Measurements from ENCODE around the gene PHACTR3.

PHACTR3 gene

DNA sequence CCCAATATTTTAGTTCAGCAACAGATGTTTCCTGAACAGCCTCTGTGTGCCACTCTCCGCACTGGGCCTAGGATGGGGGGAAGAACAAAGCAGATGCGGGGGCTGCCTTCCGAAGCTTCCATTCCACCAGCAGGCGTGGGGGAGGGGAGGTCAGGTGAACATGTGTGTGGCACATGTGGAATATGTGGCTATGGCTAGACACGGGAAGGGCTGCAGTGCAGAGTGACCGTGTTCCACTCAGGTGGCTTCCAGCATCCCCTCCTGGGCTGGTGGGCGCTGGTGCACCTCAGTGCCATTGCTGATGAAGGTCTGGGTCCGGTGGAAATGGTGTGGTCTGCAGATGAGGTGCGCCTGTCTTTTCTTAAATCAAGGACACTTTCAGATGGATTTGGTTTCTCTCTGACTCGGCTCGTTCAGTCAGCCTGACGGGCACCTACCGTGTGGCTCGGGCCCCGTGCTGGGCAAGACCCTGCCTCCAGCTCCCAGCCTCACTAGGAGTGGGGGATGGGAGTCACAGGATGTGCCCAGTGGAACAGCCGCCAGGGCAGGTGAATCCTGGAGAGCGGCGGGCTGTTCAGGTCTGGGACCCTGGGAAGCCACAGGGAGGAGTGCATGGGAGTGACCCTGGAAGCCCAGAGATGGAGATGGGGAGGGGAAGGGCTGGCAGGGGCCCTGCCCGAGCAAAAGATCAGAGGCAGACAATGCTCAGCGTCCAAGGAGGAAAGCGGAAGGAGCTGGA, 218.1 kb downstream of the PHACTR3 start:
- DNase-seq = no peak

DNA sequence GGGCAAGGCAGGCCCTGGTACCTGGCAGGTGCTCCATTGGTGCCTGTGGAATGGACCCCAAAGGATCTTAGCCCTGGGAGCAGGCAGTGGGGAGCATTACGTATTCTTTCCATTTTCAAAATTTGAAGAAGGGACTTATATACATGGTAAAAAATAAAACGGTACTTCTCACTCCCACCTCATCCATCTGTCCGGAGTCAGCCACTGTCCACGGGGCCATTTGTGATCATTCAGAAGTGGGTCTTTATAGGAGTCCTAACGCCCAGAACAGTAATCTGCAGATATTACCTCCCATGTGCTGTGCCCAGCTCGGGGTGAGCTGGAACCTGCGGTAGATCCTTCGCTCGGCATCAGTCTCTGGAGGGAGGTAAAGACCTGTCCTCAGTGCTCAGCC, 218.7 kb downstream of the PHACTR3 start:
- DNase-seq = no peak

DNA sequence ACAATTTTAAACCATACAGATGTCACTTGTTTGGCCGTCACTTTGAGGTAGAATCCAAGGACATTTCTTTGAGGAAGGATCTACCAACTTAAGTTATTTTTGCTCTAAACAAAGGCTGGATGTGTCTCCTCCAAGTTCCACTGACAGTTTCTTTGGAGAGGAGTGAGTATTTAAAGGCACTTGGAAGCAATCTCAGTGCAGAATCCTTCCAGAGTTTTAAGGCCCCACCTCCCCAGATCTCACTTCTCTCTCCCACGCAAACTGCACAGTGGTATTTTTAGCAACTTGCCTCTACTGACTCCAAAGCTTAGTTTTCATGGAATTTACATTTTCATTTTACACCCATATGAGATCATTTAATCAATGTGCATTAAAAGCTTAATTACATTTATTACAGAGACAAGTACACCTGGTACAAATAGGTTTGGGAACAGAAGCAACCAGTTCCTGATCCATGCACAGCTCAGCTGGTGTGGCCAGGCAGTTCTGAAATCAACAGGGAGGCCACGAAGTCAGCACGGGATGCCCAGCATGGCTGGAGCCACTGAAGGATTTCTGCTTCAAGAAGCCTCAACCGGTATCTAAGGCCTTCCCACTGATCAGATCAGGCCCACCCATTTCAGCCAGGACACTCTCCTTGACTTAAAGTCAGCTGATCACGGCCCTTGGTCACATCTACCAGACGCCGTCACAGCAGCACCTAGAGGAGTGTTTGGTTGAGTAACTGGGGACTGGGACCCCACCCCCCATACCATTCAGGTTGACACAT, 219.3 kb downstream of the PHACTR3 start:
- DNase-seq = no peak

GRCh38 chr20:59824711-59825562, 220.6 kb downstream of the PHACTR3 start:
- DNase-seq = no peak

GRCh38 chr20:59825563-59825920, 221.2 kb downstream of the PHACTR3 start:
- DNase-seq = no peak

GRCh38 chr20:59825944-59826759, 221.8 kb downstream of the PHACTR3 start:
- no peak for DNase-seq

GRCh38 chr20:59827138-59828056, 223.1 kb downstream of the PHACTR3 start:
- no peak for DNase-seq

DNA sequence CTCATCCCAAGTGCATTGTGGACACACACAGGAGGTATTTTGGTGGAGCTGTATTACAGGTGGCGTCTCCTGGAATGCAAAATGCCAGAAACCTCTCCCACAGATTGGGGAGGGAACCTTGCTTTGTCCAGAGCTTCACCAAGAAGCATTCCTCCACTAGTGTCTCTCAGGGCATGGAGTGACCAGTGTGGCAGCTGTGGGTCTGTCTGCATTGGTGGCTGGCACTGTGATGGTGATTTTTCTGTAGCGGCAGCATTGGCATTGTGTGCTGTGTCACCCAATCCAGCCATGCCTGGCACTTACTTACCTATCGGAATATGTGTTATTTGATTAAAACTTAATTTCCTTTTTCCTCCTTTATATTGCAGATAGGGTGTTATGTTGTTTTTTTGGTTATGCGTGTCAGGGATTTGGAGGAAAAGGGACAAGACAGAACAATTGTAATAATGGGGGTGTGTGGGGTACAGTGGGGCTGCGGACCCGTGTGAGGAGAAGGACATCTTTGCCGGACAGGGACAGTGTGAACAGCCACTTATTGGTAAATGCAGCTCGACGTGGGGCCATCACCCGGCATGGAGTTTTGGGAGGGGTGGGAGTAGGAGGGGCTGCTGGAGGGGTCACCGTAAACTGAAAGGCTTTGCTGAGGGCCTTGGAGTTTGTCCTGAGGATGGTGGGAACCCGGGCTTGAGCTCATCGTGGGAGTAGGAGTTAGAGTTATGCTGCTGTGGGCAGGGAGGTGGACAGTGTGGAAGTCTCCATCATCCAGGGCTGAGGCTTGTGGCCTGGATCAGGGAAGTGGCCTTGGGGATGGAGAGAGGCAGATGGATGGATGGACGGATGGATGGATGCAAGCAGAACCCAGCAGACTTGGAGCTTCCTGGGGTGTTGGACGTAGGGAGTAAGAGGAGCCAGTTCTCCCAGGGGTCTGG, 224.0 kb downstream of the PHACTR3 start:
- no peak for DNase-seq

DNA sequence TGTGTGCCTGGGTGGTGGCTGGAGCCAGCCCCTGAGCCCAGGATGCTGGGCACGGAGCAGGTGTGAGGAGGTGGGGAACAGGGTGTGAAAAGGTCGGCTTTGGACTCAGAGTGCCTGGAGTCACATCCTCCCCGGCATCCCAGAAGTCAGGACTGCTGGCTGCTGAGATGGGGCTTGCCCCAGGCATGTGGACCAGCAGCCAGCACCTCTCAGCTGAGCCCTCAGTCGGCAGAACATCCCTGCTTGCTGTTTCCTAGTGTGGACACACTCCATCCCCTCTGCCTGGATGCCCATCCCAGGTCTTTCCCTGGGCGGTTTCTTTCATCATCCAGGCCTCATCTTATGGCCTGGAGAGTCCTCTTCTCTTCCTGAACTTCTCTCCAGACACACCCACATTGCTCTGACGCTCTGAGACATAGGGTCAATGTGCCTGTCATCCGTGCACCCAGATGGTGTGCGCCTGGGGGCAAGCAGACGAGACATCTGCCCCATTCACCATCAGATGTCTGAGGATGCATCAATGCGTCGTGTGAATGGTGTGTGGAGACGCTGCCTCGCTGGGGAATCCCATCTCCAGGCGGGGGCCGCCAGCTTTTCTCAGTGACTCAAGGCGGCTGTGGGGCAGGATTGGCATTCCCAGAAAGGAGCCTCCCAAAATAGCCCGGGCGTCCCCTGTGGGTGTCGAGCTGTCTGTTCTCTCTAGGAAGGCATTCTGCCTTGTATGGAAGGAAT, 224.9 kb downstream of the PHACTR3 start:
- no peak for DNase-seq

GRCh38 chr20:59829786-59830664, 225.7 kb downstream of the PHACTR3 start:
- no peak for DNase-seq

DNA sequence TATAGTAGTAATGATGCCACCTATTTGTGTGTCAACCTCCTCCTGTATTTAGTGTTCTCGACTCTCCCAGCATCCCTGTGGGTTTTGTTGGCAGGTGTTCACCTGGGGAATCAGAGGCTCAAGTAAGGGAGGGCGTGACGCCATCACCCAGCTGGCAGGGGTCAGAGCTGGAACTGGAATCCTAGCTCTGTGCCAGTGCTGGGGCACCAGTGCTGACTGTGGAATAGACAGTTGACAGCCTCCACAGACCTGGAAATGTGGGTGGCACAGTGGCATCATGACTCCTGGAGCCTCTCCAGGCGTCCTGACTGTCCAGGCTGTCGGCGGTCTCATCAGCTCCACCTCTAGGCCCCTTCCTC, 226.3 kb downstream of the PHACTR3 start:
- no peak for DNase-seq

GRCh38 chr20:59831024-59831915, 226.9 kb downstream of the PHACTR3 start:
- no peak for DNase-seq

GRCh38 chr20:59831916-59832270, 227.6 kb downstream of the PHACTR3 start:
- DNase-seq = no peak

- no peak for DNase-seq
Measured at GRCh38 chr20:59832406-59833363, 228.3 kb downstream of the PHACTR3 start.

- DNase-seq = no peak
Measured at GRCh38 chr20:59835057-59835447, 230.7 kb downstream of the PHACTR3 start.
